Lower leg skin (tissue), 3 donors: ENCODE results near the gene ZBTB20.

Experiments
- CTCF ChIP-seq, 3 donors: fragments of 450-650 bp; IDR thresholded peaks; one replicate each; pipeline ENCODE4 v1.5.1; 2016; ENCODE audit warnings: antibody characterized with exemption in 3 of 3, mild to moderate bottlenecking in 3 of 3, moderate library complexity in 2 of 3
- POLR2A ChIP-seq, 2 donors: fragments of 450-650 bp; IDR thresholded peaks; one replicate each; pipeline ENCODE4 v1.6.1; 2016 to 2017; ENCODE audit warnings: antibody characterized with exemption in 2 of 2, mild to moderate bottlenecking in 1 of 2, moderate library complexity in 1 of 2

DNA sequence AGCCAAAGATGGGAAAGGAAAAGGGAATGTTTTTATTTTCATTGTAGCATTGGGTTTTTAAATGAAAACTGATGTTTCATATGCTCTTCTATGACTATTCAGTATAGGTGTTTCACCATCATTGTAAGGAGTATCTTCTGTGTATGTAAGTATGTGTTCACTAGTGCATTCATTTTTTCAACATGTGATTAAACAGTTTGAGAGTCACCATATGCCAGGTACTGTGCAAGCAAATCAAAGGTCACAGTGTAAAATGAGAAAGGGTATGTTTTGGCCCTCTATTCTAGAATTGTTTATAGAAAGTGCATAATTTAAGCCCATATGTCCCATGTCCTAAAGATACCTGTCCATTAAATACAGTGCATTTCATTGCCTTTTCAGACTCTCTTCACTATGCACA lies 207.2 kb downstream of the ZBTB20 start:
- TF ChIP-seq CTCF (IDR thresholded peaks at IDR 0.05) (no peak), POLR2A (IDR thresholded peaks at IDR 0.05) (no peak)
